Activated CD8-positive, alpha-beta memory T cell treated with anti-CD3 and anti-CD28 coated beads, Interleukin-2, amount 50 U/mL, for 48 hours (primary cell): Measurements from ENCODE around the gene HSD17B4.
"Not testable (repeated sequence)": the region's sequence is repeated elsewhere in the genome, so short reads cannot be mapped to it uniquely, and the experiment has no call there.

Source experiments
- DNase-seq: peaks from one replicate; pipeline ENCODE4 v3.0.0-alpha.2; 2020

The HSD17B4 gene

GRCh38 chr5:119452373-119453039 lies at the start of gene HSD17B4:
HSD17B4 (plus strand) TSS chr5:119452497; CDS start chr5:119452576, 79 bp downstream.
- DNase-seq, result peak; percentile 88

- no peak for DNase-seq
Observed at GRCh38 chr5:119402555-119402954, 49.7 kb upstream of the HSD17B4 start.

- no peak for DNase-seq
Observed at GRCh38 chr5:119404033-119404432, 48.3 kb upstream of the HSD17B4 start.

- DNase-seq, result no peak
Observed at GRCh38 chr5:119405419-119405818, 46.9 kb upstream of the HSD17B4 start.

GRCh38 chr5:119406551-119407110 lies 45.7 kb upstream of the HSD17B4 start:
- no peak for DNase-seq

- no peak for DNase-seq
Observed at GRCh38 chr5:119409235-119409815, 43.0 kb upstream of the HSD17B4 start.

- no peak for DNase-seq
Observed at GRCh38 chr5:119410448-119411159, 41.7 kb upstream of the HSD17B4 start.

GRCh38 chr5:119411361-119412278 lies 40.7 kb upstream of the HSD17B4 start:
- peak; percentile 66 for DNase-seq

GRCh38 chr5:119412279-119413227 lies 39.7 kb upstream of the HSD17B4 start:
- no peak for DNase-seq

- DNase-seq, result not testable (repeated sequence)
Observed at GRCh38 chr5:119414124-119414734, 38.1 kb upstream of the HSD17B4 start.

- DNase-seq, result no peak
Observed at GRCh38 chr5:119417891-119418605, 34.2 kb upstream of the HSD17B4 start.

- DNase-seq, result no peak
Observed at GRCh38 chr5:119418606-119419100, 33.6 kb upstream of the HSD17B4 start.

GRCh38 chr5:119420169-119420568 lies 32.1 kb upstream of the HSD17B4 start:
- no peak for DNase-seq

GRCh38 chr5:119426057-119426456 lies 26.2 kb upstream of the HSD17B4 start:
- DNase-seq, result no peak

GRCh38 chr5:119427060-119427459 lies 25.2 kb upstream of the HSD17B4 start:
- no peak for DNase-seq

- DNase-seq, result not testable (repeated sequence)
Observed at GRCh38 chr5:119427596-119427995, 24.7 kb upstream of the HSD17B4 start.

- DNase-seq, result not testable (repeated sequence)
Observed at GRCh38 chr5:119428166-119428565, 24.1 kb upstream of the HSD17B4 start.

- DNase-seq, result not testable (repeated sequence)
Observed at GRCh38 chr5:119428574-119428973, 23.7 kb upstream of the HSD17B4 start.

- DNase-seq, result not testable (repeated sequence)
Observed at GRCh38 chr5:119432674-119433237, 19.5 kb upstream of the HSD17B4 start.
